Mesothelial cell of epicardium (in vitro differentiated cells): ENCODE measurements around the gene KCNMA1. TPM values are rescaled to one million over a fixed set of nuclear protein-coding genes. Genes with fewer than 3 reads are reported as not detected.

Source experiments
- DNase-seq, 2 experiments: peaks; one replicate each; pipeline ENCODE4 v3.0.0; 2021; ENCODE audit warnings: low spot score in 2 of 2; ENCODE audit not compliant: unreplicated experiment in 2 of 2
- H3K27ac Mint-ChIP-seq: 2 replicates; pipeline ENCODE4 v1.8.0; 2021; ENCODE audit warnings: mixed read lengths
- H3K27me3 Mint-ChIP-seq: 2 replicates; pipeline ENCODE4 v1.8.0; 2021; ENCODE audit warnings: low read depth, mixed read lengths
- H3K36me3 Mint-ChIP-seq: 2 replicates; pipeline ENCODE4 v1.8.0; 2021; ENCODE audit warnings: mixed read lengths
- H3K4me1 Mint-ChIP-seq: 2 replicates; pipeline ENCODE4 v1.8.0; 2021; ENCODE audit warnings: mixed read lengths
- H3K4me3 Mint-ChIP-seq: 2 replicates; pipeline ENCODE4 v1.8.0; 2021; ENCODE audit warnings: mild to moderate bottlenecking, moderate library complexity, mixed read lengths
- H3K9me3 Mint-ChIP-seq: 2 replicates; pipeline ENCODE4 v1.8.0; 2021; ENCODE audit warnings: mixed read lengths
- total RNA-seq: library from RNA; stranded (reverse); gene quantifications from 3 replicates; pipeline ENCODE4 v1.2.1, GENCODE V29; 2021
- TF ChIP-seq, protein P1 (sequence below): fragments of 200-600 bp; sonication (generic); IDR thresholded peaks from one replicate; pipeline ENCODE4 v1.5.0; 2021; ENCODE audit warnings: antibody characterized with exemption; ENCODE audit not compliant: unreplicated experiment

The KCNMA1 gene
- total RNA-seq, 1 donor from 2014 or later, result 44.0 TPM

- no peak for DNase-seq
- Mint-ChIP-seq H3K9me3 (no peaks in the 10 kb centered on the region), H3K36me3 (no peaks in the 10 kb centered on the region), H3K27me3 (no peaks in the 10 kb centered on the region), H3K27ac (no peak overlapping the region), H3K4me1 (peaks cover 63% of the 10 kb centered on the region), H3K4me3 (no peak overlapping the region)
- TF ChIP-seq, protein P1, sequence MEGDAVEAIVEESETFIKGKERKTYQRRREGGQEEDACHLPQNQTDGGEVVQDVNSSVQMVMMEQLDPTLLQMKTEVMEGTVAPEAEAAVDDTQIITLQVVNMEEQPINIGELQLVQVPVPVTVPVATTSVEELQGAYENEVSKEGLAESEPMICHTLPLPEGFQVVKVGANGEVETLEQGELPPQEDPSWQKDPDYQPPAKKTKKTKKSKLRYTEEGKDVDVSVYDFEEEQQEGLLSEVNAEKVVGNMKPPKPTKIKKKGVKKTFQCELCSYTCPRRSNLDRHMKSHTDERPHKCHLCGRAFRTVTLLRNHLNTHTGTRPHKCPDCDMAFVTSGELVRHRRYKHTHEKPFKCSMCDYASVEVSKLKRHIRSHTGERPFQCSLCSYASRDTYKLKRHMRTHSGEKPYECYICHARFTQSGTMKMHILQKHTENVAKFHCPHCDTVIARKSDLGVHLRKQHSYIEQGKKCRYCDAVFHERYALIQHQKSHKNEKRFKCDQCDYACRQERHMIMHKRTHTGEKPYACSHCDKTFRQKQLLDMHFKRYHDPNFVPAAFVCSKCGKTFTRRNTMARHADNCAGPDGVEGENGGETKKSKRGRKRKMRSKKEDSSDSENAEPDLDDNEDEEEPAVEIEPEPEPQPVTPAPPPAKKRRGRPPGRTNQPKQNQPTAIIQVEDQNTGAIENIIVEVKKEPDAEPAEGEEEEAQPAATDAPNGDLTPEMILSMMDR, result no peak
Measured at GRCh38 chr10:77530011-77530410, 107.6 kb downstream of the KCNMA1 start.

- TF ChIP-seq, protein P1, result no peak
- Mint-ChIP-seq H3K9me3 (no peaks in the 10 kb centered on the region), H3K4me1 (peaks cover 66% of the 10 kb centered on the region), H3K4me3 (no peak overlapping the region), H3K36me3 (no peaks in the 10 kb centered on the region), H3K27ac (peak overlapping the region; percentile 47), H3K27me3 (no peaks in the 10 kb centered on the region)
- DNase-seq, result no peak
Measured at GRCh38 chr10:77529050-77529576, 108.5 kb downstream of the KCNMA1 start.

DNA sequence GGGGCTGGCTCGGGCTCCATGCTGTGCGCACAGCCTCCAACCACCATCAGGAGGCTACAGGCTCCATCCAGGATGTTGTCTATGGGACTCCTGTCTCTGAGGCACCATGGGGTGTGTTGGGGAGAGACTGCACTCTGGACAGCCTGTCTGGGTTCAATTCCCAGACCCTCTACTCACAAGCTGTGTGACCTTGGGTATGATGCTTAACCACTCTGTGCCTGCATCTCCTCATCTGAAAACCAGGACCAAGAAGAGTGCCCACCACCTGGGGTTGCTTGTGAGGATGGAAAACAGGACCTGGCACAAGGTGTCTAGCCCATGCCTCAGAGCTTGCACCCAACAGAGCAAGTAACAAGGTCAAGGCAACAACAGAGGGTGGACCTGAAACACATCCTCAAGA lies 109.8 kb downstream of the KCNMA1 start:
- TF ChIP-seq, protein P1, result no peak
- no peaks in the 10 kb centered on the region for H3K36me3 Mint-ChIP-seq
- no peaks in the 10 kb centered on the region for H3K27me3 Mint-ChIP-seq
- no peak for DNase-seq
- no peak overlapping the region for H3K4me3 Mint-ChIP-seq
- peaks cover 59% of the 10 kb centered on the region for H3K4me1 Mint-ChIP-seq
- H3K9me3 Mint-ChIP-seq, result no peaks in the 10 kb centered on the region
- no peak overlapping the region for H3K27ac Mint-ChIP-seq

DNA sequence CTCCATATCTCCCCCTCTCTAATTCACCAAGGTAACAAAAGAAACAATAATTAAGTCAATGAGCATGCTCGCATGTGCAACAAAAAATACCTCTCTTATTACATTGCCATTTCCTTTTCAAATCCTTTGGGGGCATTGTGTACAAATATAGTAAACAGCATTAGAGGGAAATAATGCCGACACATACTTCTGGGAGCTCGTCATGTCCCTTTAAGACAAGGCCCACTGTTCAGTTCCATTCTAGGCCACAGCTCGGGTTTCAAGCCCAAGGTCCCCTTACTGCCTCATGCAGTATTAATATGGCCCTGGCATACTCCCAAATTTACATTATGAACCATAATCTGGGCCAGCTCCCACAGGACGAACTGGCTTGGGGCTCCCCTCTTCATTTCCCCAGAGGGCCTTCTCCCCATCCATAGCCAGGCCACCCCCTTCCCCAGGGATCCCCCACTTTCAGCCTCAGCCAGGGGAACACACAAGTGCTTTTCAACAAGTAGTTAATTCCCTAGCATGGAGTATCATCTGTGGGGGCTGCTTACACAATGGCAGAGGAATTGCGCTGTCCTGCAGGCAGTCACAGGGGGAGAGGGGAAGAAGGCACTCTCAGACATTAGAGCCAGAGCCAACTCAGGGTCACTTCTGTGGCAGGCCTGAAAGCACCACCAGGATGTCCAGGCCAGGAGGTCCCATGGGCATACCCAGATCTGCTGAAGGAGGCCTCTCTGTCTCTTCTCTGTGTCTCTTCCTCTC lies 110.6 kb downstream of the KCNMA1 start:
- peaks cover 52% of the 10 kb centered on the region for H3K4me1 Mint-ChIP-seq
- peak overlapping the region; percentile 20 for H3K27ac Mint-ChIP-seq
- H3K36me3 Mint-ChIP-seq, result no peaks in the 10 kb centered on the region
- DNase-seq, result no peak
- no peaks in the 10 kb centered on the region for H3K27me3 Mint-ChIP-seq
- no peak overlapping the region for H3K4me3 Mint-ChIP-seq
- H3K9me3 Mint-ChIP-seq, result no peaks in the 10 kb centered on the region
- TF ChIP-seq, protein P1, result no peak

DNA sequence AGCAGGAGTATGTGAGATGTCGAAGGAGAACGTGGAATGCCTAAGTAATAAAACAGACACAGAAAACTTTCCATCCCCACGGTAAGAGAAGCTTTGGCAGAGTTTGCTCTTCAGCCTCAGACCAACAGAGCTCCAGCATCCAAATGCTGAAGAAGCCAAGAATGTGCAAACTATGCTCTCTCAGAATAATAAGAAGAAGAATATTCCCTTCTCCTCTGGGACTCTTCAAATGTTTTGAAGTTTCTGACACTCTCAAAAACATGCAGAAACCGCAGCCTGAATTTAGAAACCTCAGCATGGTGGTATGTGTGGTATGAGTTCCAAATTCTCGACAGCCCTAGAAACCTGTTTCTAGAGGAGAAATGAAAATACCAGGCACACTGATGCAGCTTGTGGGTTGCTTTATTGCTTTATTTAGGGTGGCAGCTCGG lies 113.3 kb downstream of the KCNMA1 start:
- TF ChIP-seq, protein P1, result no peak
- no peak for DNase-seq
- H3K36me3 Mint-ChIP-seq, result no peaks in the 10 kb centered on the region

More for the DNA sequence above, 113.3 kb downstream of the KCNMA1 start:
- peak overlapping the region; percentile 87 for H3K27ac Mint-ChIP-seq
- H3K4me1 Mint-ChIP-seq, result peaks cover 32% of the 10 kb centered on the region
- H3K27me3 Mint-ChIP-seq, result no peaks in the 10 kb centered on the region
- H3K4me3 Mint-ChIP-seq, result no peak overlapping the region
- peaks cover 5% of the 10 kb centered on the region for H3K9me3 Mint-ChIP-seq
